ENCODE data around the gene APOL3. TPM values are rescaled to one million over a fixed set of nuclear protein-coding genes. Genes with fewer than 3 reads are reported as not detected.
"Not testable (repeated sequence)": the region's sequence is repeated elsewhere in the genome, so short reads cannot be mapped to it uniquely, and the experiment has no call there.

Gene APOL3
- total RNA-seq, 1 experiment from 2014 or later = not detected

DNA sequence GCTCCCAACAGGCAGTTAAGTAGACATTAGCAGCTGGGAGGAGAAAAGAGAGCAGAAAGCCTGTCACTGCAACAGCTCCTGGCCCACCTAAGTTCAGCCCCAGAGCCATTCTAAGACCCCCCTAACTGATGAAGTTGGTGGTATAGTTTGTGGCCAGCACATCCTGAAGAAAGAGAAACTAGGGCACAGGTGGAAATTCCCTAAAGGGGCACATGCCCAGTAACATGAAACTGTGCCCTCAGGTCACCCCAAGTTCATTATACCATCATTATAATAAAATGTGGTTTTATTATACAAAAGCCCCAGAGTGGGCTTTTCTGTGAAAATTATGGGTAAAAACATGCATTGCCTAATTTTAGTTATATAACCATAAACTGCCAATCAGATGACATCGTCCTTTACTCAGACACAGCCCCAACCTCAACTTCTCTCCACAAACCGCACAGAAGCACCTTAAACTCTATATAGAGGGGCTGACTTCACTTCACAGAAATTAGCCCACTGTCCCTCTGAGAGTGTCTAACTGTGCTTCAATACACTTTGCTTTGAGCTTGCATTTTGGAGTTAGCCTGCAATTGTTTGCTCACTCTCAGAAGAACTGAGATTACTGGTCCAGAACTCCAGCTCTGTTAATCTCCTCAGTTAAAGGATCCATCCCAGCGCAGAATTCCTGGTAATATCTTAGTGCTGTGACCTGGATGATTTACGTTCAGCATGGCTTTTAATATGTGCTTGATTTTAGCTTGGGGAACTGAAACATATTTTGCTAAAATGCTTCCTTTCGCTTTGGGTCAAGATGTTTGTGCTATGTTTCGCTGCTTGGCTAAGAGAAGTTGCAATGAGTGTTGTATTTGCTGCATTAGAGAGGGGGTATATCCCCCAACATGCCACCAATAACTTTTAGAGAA lies 1.8 kb upstream of the APOL3 start:
- Mint-ChIP-seq H3K9me3 (no peaks in the 10 kb centered on the region; a peak in 1 of 5 replicates), H3K27me3 (ENCODE audit: low read depth) (peaks cover 7% of the 10 kb centered on the region), H3K4me1 (peaks cover 9 to 23% of the 10 kb centered on the region in 2 experiments), H3K36me3 (ENCODE audit: insufficient read depth in 1 of 3, low read depth in 3 of 3) (no peaks in the 10 kb centered on the region), H3K27ac (no peak overlapping the region), H3K4me3 (no peak overlapping the region)
- Histone ChIP-seq H2AFZ (ENCODE audit: low read length) (no peak overlapping the region), H2BK12ac (ENCODE audit: insufficient read length, low read depth, low read length) (no peak overlapping the region), H3K18ac (ENCODE audit: insufficient read length, low read depth, low read length) (no peak overlapping the region), H3K23ac (ENCODE audit: insufficient read length, low read depth, low read length) (no peak overlapping the region), H4K91ac (ENCODE audit: insufficient read length, low read depth, low read length) (no peak overlapping the region), H2BK5ac (ENCODE audit: insufficient read length, low read length) (no peak overlapping the region), H4K5ac (ENCODE audit: insufficient read length, low read depth, low read length) (no peak overlapping the region), H3T11ph (ENCODE audit: low read length) (no peak overlapping the region), H4K20me1 (ENCODE audit: control insufficient read depth, insufficient read depth, insufficient read length) (no peaks in the 10 kb centered on the region), H2BK120ac (ENCODE audit: low read depth, low read length, poor library complexity, severe bottlenecking) (no peak overlapping the region), H2BK20ac (ENCODE audit: low read depth, low read length, poor library complexity, severe bottlenecking) (no peak overlapping the region), H3K56ac (ENCODE audit: insufficient read length, low read depth, low read length) (no peak overlapping the region), H2AK5ac (ENCODE audit: insufficient read length, low read length) (no peak overlapping the region), H3K4ac (ENCODE audit: low read depth, low read length) (no peak overlapping the region), H3K23me2 (ENCODE audit: insufficient read length, low read depth, low read length, poor library complexity, severe bottlenecking) (no peaks in the 10 kb centered on the region), H4K8ac (replicated peaks; ENCODE audit: insufficient read length, low read depth, low read length) (no peak overlapping the region), H3K79me1 (ENCODE audit: insufficient read depth, low read depth, low read length, poor library complexity, severe bottlenecking) (no peaks in the 10 kb centered on the region), H3K9ac (ENCODE audit: extremely low read depth, insufficient read length, low read length) (no peak overlapping the region), H3K27ac (ENCODE audit: insufficient read length, low read depth, low read length) (no peak overlapping the region), H3K79me2 (ENCODE audit: insufficient read depth, low read length) (no peaks in the 10 kb centered on the region), H2BK15ac (ENCODE audit: low read depth, low read length) (no peak overlapping the region), H3K14ac (ENCODE audit: insufficient read depth, low read length) (no peak overlapping the region), H3K9me3 (ENCODE audit: control insufficient read depth, low read depth, low read length) (no peaks in the 10 kb centered on the region), H3K27me3 (ENCODE audit: insufficient read depth, low read length) (no peaks in the 10 kb centered on the region), H3K4me1 (ENCODE audit: insufficient read depth, low read length) (no peaks in the 10 kb centered on the region), H3K4me2 (ENCODE audit: insufficient read depth, insufficient read length, low read length) (no peak overlapping the region)
- no CpG with 5 or more reads among the region's 6 CpGs for WGBS (ENCODE audit: extremely low coverage, insufficient read length, low lambda C conversion rate)
- DNase-seq = no peak
- no peak for TF ChIP-seq CTCF (conservative IDR thresholded peaks at IDR 0.05)

DNA sequence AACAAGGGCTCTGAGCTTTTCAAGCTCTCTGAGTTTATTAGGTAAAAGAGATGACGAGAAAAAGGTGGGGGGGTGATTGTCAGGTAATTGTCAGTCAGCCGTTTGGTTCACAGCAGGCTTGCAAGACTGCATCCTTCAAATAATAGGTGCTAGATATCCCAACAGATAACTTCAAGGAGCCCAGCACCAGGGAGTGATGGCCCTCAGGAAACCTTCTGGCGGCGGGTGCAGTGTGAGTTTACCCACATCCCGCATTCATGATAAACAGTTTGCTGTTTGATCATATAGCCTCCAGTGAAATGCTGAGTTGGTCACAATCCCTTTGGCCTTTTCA lies 1.2 kb upstream of the APOL3 start:
- no CpG with 5 or more reads among the region's 5 CpGs for WGBS (ENCODE audit: extremely low coverage, insufficient read length, low lambda C conversion rate)
- H3K27me3 Mint-ChIP-seq (ENCODE audit: low read depth); H3K4me3 Mint-ChIP-seq; H4K5ac ChIP-seq (ENCODE audit: insufficient read length, low read depth, low read length); H3K79me2 ChIP-seq (ENCODE audit: insufficient read depth, low read length); H3T11ph ChIP-seq (ENCODE audit: low read length); H3K36me3 Mint-ChIP-seq (ENCODE audit: insufficient read depth in 1 of 3, low read depth in 3 of 3); H3K23me2 ChIP-seq (ENCODE audit: insufficient read length, low read depth, low read length, poor library complexity, severe bottlenecking); H3K23ac ChIP-seq (ENCODE audit: insufficient read length, low read depth, low read length); H3K27me3 ChIP-seq (ENCODE audit: insufficient read depth, low read length); H3K14ac ChIP-seq (ENCODE audit: insufficient read depth, low read length); H2AK5ac ChIP-seq (ENCODE audit: insufficient read length, low read length); H3K27ac ChIP-seq (ENCODE audit: insufficient read length, low read depth, low read length); H2BK15ac ChIP-seq (ENCODE audit: low read depth, low read length); H2BK12ac ChIP-seq (ENCODE audit: insufficient read length, low read depth, low read length); H3K79me1 ChIP-seq (ENCODE audit: insufficient read depth, low read depth, low read length, poor library complexity, severe bottlenecking); H2BK5ac ChIP-seq (ENCODE audit: insufficient read length, low read length); H3K56ac ChIP-seq (ENCODE audit: insufficient read length, low read depth, low read length); DNase-seq; H3K9me3 ChIP-seq (ENCODE audit: control insufficient read depth, low read depth, low read length); H4K91ac ChIP-seq (ENCODE audit: insufficient read length, low read depth, low read length); H3K18ac ChIP-seq (ENCODE audit: insufficient read length, low read depth, low read length); H2BK20ac ChIP-seq (ENCODE audit: low read depth, low read length, poor library complexity, severe bottlenecking); H3K4ac ChIP-seq (ENCODE audit: low read depth, low read length); H3K9me3 Mint-ChIP-seq; H3K4me1 ChIP-seq (ENCODE audit: insufficient read depth, low read length); H2BK120ac ChIP-seq (ENCODE audit: low read depth, low read length, poor library complexity, severe bottlenecking); H3K4me2 ChIP-seq (ENCODE audit: insufficient read depth, insufficient read length, low read length); H3K9ac ChIP-seq (ENCODE audit: extremely low read depth, insufficient read length, low read length); H4K20me1 ChIP-seq (ENCODE audit: control insufficient read depth, insufficient read depth, insufficient read length); H3K27ac Mint-ChIP-seq; H4K8ac ChIP-seq (replicated peaks; ENCODE audit: insufficient read length, low read depth, low read length); H2AFZ ChIP-seq (ENCODE audit: low read length): not testable (repeated sequence)
- peaks cover 15 to 25% of the 10 kb centered on the region in 2 experiments for H3K4me1 Mint-ChIP-seq
